Activated gamma-delta T cell treated with Interleukin-2 at 50 U/mL for 16 hours (primary cell): Measurements from ENCODE around the gene AIF1L.
"Not testable (repeated sequence)": the region's sequence is repeated elsewhere in the genome, so short reads cannot be mapped to it uniquely, and the experiment has no call there.

Experiments used
- DNase-seq: peaks from one replicate; pipeline ENCODE4 v3.0.0-alpha.2; 2020

The AIF1L gene

DNA sequence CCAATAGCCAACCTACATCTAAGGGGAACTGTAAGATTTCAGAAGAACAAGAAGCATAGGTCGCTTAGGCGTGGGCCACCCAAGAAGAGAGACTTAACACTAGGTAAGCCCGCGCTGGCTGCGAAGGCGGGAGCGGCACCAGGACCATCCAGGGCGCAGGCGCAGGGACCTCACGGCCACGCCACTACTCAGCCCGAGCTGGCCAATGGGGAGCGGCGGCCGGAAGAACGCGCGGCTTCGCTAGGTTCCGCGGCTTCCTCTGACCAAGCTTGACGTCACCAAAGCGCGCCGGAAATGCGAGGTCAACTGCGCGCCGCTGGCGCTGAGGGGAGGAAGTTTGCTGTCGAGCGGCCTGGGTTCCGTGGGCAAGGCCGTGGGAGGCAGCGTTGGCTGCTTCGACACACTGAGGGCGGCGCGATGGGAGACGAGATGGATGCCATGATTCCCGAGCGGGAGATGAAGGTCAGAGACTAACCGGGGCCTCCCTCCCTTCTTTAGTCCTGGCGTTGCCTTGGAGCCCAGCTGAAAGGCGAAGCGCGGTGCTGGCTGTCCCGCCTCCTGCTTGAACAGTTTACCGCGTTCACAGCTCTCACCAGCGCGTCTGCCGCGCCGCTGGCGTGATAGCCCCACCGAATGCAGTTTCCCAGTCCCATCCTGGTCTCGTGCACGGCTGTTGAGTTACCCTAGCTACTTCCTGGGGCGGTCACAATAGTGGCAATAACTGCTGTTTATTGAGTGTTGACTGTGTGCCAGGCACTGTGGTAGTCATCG lies 29.1 kb downstream of the AIF1L start, which contains the start of gene NUP214:
Gene NUP214, plus strand, starts transcription at position 299 of the 771 bp plus-strand sequence. Its CDS starts 119 bp downstream, at position 418.
- peak; percentile 99 for DNase-seq

DNA sequence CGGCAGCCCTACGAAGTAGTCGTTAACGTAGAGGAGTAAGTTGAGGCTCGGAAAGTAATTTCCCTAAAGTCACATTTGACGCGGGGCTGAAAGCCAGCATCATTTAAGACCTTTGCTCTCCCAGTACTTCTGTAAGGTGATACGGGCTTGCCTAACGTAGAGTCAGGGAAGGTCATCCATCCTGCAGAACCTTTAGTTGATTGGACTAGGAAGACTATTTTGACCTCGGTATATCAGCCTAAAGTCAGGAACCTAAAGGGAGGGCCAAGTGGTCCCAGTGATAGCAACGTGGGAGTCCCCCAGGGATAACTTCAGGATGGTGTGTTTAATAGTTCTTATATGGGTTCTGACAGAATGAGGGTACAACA lies 29.7 kb downstream of the AIF1L start:
- no peak for DNase-seq

DNA sequence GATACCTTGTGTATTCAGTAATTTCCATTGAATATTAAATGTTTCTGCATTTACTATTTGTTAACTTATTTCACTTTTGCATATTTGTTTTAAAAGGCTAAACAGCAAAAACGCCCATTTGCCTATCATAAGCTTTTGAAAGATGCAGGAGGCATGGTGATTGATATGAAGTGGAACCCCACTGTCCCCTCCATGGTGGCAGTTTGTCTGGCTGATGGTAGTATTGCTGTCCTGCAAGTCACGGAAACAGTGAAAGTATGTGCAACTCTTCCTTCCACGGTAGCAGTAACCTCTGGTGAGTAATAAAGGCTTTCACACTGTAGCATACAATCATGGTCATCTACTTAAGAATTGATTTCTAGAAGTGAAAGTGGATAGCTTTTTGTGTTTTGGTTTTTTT lies 32.9 kb downstream of the AIF1L start:
- no peak for DNase-seq

DNA sequence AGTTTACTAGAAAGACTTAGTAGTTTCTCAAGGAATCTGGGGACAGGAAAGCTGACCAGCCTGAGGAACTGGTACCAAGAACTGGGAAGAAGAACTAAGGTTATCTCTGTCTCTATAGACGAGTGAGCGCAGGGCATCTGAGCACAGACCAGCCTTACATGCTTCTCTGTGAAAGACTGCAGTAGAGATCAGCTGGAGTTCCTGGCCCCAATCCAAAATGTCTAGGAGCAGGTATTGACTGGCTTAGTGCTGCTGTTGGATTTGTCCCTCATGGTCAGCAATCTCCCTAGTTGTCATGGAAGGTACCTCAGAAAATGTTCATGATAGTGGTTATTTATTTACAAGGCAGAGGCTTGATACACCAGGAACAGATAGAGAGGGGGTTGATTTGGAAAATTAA lies 42.3 kb downstream of the AIF1L start:
- no peak for DNase-seq

DNA sequence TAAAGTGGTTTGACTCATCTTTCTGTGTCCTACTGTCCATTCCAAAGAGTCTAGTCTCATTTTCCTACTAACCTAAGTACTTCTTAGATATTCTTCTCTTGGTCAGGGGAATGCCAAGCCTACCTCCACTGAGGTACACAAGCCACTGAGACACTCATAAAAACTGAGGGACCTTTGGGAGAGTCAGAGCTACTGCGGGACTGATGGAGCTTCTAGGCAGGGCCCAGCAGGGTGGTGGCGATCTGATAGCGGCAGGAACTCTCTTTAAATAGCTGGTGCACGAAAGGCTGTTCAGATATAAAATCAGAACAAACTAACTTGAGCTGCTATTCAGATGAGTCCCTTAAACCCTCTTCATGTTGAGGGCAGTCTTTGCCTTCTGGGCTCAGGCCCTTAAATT lies 43.8 kb downstream of the AIF1L start:
- DNase-seq, result no peak

DNA sequence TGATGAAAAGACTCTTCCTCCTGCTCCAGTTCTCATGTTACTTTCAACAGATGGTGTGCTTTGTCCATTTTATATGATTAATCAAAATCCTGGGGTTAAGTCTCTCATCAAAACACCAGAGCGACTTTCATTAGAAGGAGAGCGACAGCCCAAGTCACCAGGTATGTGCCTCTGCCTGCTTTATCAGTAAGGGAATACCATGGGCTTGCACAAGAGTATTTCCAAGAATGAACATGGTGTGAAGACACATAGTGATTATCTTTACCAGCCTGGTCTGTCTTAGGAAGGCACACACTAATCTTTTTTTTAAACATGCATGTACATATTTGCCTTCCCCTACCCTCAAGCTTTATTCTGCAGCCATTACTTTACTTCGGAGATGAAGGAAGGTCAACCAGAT lies 44.2 kb downstream of the AIF1L start:
- DNase-seq, result no peak

DNA sequence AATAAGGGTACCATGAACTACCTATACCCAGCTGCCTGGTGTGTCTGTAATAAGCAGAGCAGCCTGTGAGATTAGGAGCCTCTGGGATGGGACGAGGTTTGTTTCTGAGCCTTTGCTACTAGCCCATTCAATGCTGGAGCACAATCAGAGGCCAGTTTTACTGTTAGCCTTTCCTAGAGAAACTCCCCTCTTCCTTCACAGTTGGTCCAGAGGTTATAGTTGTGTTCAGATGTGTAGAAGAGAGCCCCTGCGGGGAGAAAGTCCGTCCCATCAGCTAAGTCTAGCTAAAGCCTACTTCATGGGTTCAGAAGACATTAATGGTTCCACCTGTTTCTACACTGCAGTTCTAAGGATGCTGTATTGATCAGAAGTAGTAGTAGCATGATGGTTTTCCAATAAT lies 45.8 kb downstream of the AIF1L start:
- no peak for DNase-seq

DNA sequence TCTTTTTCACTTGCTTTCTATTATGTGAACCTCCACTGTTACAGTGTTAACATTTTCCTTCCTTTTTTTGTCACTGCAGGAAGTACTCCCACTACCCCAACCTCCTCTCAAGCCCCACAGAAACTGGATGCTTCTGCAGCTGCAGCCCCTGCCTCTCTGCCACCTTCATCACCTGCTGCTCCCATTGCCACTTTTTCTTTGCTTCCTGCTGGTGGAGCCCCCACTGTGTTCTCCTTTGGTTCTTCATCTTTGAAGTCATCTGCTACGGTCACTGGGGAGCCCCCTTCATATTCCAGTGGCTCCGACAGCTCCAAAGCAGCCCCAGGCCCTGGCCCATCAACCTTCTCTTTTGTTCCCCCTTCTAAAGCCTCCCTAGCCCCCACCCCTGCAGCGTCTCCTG lies 47.9 kb downstream of the AIF1L start:
- DNase-seq, result no peak

DNA sequence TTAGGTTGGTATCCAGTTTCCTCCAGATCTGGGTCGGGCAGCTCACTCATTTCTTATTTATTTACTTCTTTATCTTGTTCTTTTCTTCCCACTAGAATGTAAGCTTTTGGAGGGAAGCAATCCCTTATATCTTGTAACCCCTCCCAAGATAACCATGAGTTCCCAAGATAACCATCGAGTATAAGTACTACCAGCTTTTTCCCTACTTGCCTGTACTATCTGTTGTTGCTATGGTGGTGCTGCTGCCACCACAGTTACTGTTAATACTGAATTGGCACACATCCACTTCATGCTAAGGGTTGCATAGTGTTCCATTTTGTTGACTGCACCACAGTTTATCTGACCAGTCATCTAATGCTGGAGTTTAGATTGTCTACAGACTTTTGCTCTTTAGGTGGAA lies 48.9 kb downstream of the AIF1L start:
- DNase-seq, result no peak

DNA sequence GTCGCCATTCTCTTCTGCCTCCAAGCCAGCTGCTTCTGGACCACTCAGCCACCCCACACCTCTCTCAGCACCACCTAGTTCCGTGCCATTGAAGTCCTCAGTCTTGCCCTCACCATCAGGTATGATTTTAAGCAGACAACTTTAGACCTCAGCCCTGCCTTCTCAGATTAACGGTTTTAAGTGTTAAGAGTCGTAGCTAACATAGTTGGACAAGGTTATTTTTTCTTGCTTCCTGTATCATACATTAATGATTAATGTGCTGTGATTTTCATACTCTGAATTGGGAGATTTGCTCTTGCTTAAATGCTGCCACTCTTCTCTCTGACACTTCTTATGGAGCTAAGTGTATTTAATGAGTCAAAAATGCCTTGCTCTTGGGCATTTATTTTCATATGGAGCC lies 49.9 kb downstream of the AIF1L start:
- no peak for DNase-seq

DNA sequence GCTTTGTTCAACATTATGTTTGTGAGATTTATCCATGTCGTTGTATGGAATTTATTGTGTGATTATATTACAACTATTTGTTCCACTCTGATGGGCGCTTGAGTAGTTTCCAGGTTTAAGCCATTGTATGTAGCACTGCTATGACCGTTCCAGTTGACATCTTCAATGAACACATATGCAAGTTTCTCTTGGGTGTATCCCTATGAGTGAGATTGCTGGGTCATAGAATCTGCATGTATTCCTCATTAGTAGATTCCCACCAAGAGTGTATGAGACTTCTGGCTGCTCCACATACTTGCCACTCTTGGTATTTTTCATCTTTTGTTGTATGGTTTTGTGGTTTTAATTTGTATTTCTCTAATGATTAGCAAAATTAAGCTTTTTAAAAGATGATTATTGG lies 51.9 kb downstream of the AIF1L start:
- DNase-seq, result no peak

DNA sequence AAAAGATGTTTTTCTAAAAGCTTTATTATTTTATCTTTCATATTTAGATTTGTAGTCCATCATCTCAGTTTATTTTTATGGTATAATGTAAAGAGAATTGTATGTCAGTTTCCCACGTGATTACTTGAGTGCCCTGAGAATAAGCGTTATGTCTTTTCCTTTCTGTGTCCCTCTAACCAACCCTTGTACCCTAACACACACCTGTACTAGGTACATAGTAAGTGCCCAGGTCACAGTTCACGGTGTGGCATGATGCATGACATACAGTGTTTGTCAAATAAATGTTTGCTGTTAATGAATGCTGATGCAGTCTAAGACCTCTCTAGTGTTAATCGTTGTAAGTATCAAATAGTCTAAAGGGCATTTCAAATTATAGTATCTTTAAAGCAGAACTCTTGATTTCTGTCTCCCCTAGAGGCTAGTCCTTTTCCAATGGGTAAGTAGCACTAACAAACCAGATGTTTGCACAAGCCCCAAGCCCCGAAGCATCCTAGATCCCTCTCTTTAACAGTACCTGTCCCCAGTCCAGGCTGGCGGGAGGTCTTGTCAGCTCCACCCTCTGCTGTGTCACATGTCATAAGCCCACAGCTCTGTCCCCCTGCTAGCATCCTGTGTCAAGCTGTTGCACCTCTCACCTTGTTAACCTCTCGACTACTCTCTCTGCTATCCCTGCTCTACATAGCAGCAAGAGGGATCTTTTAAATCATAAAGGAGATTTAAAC lies 52.8 kb downstream of the AIF1L start:
- peak; percentile 11 for DNase-seq

DNA sequence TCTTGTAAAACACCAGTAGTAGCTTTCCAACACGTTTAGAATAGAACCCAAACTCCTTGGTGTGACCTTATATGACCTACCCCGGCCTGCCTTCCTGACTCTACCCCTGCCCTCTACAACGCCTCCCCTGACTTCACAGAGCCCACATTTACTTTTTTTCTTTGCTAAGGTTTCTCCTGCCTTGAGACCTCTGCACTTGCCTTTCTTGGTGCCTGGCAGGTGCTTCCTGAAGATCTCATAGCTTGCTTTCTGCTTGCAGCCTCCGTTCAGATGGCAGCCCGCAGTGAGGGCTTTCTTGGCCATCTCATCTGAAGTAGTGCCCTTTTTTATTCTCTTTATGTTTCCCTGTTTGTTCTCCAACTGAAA lies 53.3 kb downstream of the AIF1L start:
- DNase-seq, result no peak

DNA sequence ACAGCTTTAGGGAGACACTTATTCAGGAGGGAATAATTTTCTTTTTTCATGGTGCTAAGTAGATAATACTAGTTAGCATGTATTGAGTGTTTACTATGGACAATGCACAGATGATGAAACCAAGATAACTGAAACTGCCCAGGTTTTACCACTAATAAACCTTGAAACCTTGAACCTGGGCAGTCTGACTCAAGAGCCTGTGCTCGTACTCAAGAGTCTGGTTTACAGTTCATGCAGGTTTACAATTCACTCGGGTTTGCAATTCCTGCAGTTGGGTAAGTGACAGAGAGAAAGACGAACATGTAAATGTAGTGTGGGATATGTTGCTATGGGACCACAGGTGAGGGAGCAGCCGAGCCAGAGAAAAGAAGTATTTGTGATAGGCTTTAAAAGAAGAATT lies 57.3 kb downstream of the AIF1L start:
- DNase-seq, result no peak

DNA sequence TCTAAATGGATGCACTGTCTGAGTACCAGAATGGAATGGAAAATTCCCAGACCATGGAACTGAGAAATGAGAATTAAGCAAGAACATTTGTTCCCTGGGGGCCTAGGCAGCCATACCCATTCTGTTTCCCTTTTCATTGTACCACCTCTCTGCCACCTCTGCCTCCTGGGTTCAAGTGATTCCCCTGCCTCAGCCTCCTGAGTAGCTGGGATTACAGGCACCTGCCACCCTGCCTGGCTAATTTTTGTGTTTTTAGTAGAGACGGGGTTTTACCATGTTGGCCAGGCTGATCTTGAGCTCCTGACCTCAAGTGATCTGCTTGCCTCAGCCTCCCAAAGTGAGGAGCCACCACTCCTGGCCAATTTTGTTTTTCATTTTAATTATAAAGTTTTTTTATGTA lies 62.3 kb downstream of the AIF1L start:
- DNase-seq, result not testable (repeated sequence)

DNA sequence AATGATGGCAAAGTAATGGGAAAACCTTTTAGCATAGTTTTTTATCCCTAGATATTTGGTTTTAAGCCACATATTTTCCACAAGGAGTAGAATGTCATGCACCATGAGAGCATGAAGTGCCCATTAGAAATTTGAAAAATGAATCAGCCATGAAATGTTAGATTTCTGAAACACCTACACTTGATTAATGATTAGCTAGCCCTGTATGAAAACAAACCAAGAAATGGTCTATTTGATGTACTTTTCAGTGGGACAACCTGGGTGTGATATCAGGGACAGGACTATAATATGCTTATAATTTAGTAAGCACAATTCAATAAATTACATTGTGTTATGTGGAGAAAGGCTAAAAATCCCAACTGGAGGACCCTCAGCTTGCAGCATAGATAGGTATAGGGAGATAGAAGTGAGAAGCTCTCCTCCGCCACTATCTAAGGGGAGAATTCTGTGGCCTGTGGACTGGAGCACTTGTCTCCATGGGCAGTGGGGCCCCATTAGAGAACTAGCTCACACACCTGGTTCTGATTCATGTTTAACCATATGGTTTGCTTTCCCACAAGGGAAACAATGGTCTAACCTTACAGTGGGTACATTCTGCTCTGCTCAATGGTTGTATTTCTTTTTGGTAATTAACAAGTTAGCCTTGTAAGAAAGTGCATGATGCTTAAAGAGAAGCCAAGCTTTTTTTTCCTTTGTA lies 64.2 kb downstream of the AIF1L start:
- no peak for DNase-seq

DNA sequence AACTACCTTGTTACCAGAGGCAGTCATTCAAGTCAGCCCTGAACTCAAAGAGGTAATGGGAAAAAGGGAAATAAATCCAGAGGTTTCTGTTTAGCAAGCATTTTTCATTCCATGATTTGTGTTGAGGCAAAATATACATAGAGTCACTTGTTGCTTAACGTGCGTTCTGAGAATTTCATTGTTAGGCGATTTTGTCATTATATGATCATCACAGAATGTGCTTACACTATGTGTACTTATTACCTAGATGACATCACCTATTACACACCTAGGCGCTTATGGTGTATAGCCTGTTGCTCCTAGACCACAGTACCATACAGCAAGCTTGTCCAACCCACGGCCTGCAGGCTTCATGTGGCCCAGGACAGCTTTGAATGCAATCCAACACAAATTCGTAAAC lies 65.3 kb downstream of the AIF1L start:
- DNase-seq, result no peak

DNA sequence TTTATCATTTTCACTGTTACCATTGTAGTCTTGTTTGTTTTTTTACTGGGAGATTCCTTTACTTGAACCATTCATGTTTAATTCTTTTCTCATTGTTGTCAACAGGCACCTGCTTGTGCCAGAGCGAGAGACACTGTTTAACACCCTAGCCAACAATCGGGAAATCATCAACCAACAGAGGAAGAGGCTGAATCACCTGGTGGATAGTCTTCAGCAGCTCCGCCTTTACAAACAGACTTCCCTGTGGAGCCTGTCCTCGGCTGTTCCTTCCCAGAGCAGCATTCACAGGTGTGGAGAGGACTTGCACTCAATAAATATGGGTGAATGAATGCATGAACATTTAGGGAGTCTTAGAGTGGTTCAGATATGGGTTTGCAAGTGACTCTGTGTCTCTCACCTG lies 66.6 kb downstream of the AIF1L start:
- DNase-seq, result no peak

DNA sequence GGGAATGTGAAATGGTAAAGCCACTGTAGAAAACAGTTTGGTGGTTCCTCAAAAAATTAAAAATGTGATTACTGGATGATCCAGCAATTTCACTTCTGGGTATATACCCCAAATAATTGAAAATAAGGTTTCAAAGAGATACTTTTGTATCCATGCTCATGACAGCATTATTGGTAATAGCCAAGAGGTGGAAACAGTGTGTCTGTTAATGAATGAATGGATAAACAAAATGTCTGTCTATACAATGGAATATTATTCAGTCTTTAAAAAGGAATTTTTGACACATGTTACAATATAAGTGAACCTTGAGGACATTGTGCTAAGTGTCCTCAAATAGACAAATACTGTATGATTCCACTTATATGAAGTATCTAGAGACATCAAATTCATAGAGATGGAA lies 69.2 kb downstream of the AIF1L start:
- no peak for DNase-seq

DNA sequence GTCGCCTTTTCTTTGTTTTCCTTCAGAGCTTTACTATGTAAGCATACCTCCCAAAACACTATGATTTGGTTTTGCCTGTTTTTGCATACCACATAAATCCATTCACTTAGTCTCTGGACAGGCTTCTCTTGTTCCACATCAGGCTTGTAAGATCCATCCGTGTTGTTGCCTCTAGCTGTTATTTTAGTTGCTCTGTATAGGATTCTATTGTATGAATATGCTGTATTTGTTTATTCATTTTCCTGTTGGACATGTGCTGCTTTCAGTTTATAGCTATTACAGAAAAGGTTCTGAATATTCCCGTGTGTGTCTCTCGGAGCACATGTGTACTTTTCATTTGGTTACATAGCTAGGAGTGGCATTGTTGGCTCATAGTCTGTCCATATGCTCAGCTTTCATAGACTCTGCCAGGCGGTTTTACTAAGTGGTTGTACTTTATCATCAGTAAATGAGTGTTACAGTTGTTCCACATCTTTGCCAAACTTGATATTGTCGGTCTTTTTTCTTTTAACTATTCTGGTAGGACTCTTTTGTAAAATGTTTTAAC lies 70.9 kb downstream of the AIF1L start:
- no peak for DNase-seq

DNA sequence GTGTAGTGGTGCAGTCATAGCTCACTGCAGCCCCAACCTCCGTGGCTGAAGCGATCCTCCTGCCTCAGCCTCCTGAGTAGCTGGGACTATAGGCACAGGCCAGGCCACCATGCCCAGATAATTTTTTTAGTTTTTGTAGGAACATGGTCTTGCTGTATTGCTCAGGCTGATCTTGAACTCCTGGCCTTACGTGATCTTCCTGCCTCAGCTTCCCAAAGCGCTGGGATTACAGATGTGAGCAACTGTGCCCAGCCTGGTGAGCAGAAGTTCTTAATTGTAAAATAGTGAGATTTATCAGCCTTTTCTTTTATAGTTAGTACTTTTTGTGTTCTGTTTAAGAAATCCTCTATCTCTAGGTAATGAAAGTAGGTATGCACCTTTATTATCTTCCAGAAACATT lies 71.6 kb downstream of the AIF1L start:
- no peak for DNase-seq

DNA sequence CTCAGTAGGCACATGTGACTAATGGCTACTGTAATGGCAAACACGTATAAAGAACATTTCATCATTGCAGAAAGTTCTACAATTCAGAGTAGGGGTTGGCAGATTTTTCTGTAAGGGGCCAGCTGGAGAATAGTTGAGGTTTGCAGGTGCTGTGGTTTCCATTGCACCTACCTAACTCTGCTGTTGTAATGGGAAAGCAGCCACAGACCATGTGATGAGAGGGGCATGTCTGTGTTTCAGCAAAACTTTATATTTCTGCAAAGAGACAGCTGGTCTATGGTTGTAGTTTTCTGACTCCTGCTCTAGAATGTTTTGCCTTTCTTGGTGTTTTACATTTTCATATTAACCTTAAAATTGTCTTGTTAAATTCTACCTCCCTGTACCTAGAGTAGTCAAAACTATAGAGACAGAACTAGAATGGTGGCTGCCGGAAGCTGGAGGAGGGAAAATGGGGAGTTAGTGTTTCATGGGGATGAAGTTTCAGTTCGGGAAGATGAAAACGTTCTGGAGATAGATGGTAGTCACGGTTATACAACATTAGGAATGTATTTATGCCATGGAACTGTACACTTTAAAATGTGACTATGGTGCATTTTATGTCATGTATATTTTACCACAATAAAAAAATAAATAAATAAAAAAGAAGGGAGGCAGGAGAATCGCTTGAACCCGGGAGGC lies 73.4 kb downstream of the AIF1L start:
- no peak for DNase-seq
